HepG2 (cell line): Measurements from ENCODE around the gene HEBP1. TPM values are rescaled to one million over a fixed set of nuclear protein-coding genes. Genes with fewer than 3 reads are reported as not detected.

Experiments
- ATF7 ChIP-seq, 2 experiments: fragments of 450-650 bp in 1 of 2; sonication (generic) in 1 of 2; formaldehyde crosslinking in 1 of 2; IDR thresholded peaks; 2 replicates each; pipeline versions ENCODE4 v1.4.0 to v1.6.1; 2016 to 2020; ENCODE audit warnings: antibody characterized with exemption in 1 of 2, mild to moderate bottlenecking in 1 of 2, missing genetic modification reagents in 1 of 2
- ATRX ChIP-seq: sonication (generic); formaldehyde crosslinking; IDR thresholded peaks from 2 replicates; pipeline ENCODE4 v1.4.0; 2020; ENCODE audit warnings: missing genetic modification reagents, borderline replicate concordance
- CCDC6 ChIP-seq: sonication (generic); formaldehyde crosslinking; IDR thresholded peaks from 2 replicates; pipeline ENCODE4 v1.8.1; 2022; ENCODE audit warnings: mild to moderate bottlenecking, missing genetic modification reagents, moderate library complexity
- NR2C2 ChIP-seq: sonication (generic); formaldehyde crosslinking; IDR thresholded peaks from 2 replicates; pipeline ENCODE4 v1.4.0; 2020; ENCODE audit warnings: missing genetic modification reagents, mild to moderate bottlenecking, moderate library complexity, borderline replicate concordance
- POGZ ChIP-seq: sonication (generic); formaldehyde crosslinking; IDR thresholded peaks from 2 replicates; pipeline ENCODE4 v1.4.0; 2020; ENCODE audit warnings: mild to moderate bottlenecking, missing genetic modification reagents
- RCOR2 ChIP-seq: IDR thresholded peaks from 2 replicates; pipeline ENCODE4 v1.6.1; 2016; ENCODE audit warnings: missing biosample characterization, missing genetic modification reagents
- SAFB2 ChIP-seq: sonication (generic); formaldehyde crosslinking; IDR thresholded peaks from 2 replicates; pipeline ENCODE4 v1.5.1; 2020; ENCODE audit warnings: missing genetic modification reagents, low read depth, mild to moderate bottlenecking, borderline replicate concordance
- THRA ChIP-seq: sonication (generic); formaldehyde crosslinking; IDR thresholded peaks from 2 replicates; pipeline ENCODE4 v1.4.0; 2020; ENCODE audit warnings: missing genetic modification reagents, borderline replicate concordance
- ZFP41 ChIP-seq: sonication (generic); formaldehyde crosslinking; IDR thresholded peaks from 2 replicates; pipeline ENCODE4 v1.4.0; 2020; ENCODE audit warnings: mild to moderate bottlenecking, missing genetic modification reagents, borderline replicate concordance
- ZNF281 ChIP-seq: sonication (generic); formaldehyde crosslinking; IDR thresholded peaks from 2 replicates; pipeline ENCODE4 v1.4.0; 2020; ENCODE audit warnings: missing genetic modification reagents, borderline replicate concordance
- ZNF484 ChIP-seq: sonication (generic); formaldehyde crosslinking; IDR thresholded peaks from 2 replicates; pipeline ENCODE4 v1.5.1; 2020; ENCODE audit warnings: mild to moderate bottlenecking, low read depth, missing genetic modification reagents, borderline replicate concordance
- ZNF737 ChIP-seq: sonication (generic); formaldehyde crosslinking; IDR thresholded peaks from 2 replicates; pipeline ENCODE4 v1.5.0; 2020; ENCODE audit warnings: missing genetic modification reagents, mild to moderate bottlenecking, borderline replicate concordance
- polyA plus RNA-seq, 8 experiments: library from polyadenylated mRNA; depleted of rRNA in 3 of 8; stranded (reverse) in 7 of 8; unstranded in 1 of 8; fragments of >200 nt; fragmentation: Illumina TruSeq in 4 of 8; extraction: Trizol in 4 of 8; gene quantifications; 2 replicates each; pipeline versions ENCODE4 v1.2.1 to v1.2.3, GENCODE V29; 2011 to 2016; ENCODE audit warnings: low read depth in 4 of 8, missing spikeins in 1 of 8, mixed read lengths in 1 of 8; ENCODE audit not compliant: insufficient read depth in 1 of 8
- total RNA-seq, 5 experiments: library from RNA; depleted of rRNA; stranded (reverse); fragments of >200 nt; fragmentation: Illumina TruSeq; extraction: Trizol; gene quantifications; 2 replicates each; pipeline ENCODE4 v1.2.3, GENCODE V29; 2016; ENCODE audit warnings: low read depth in 1 of 5
- TF ChIP-seq, protein P1 (sequence below): sonication (generic); formaldehyde crosslinking; IDR thresholded peaks from 2 replicates; pipeline ENCODE4 v1.8.0; 2022; ENCODE audit warnings: mild to moderate bottlenecking, missing genetic modification reagents, moderate library complexity
- TF ChIP-seq, protein P2 (sequence below), 2 experiments: sonication (generic) in 1 of 2; formaldehyde crosslinking in 1 of 2; IDR thresholded peaks; 2 replicates each; pipeline versions ENCODE4 v1.4.0 to v1.6.1; 2018 to 2020; ENCODE audit warnings: missing genetic modification reagents in 2 of 2, borderline replicate concordance in 1 of 2, low read depth in 1 of 2, mild to moderate bottlenecking in 1 of 2, missing biosample characterization in 1 of 2
- TF ChIP-seq, protein P3 (sequence below): sonication (generic); formaldehyde crosslinking; IDR thresholded peaks from 2 replicates; pipeline ENCODE4 v1.5.1; 2020; ENCODE audit warnings: mild to moderate bottlenecking, missing genetic modification reagents, moderate library complexity
- TF ChIP-seq, protein P4 (sequence below): sonication (generic); formaldehyde crosslinking; IDR thresholded peaks from 2 replicates; pipeline ENCODE4 v1.4.0; 2020; ENCODE audit warnings: mild to moderate bottlenecking, missing genetic modification reagents

HEBP1 gene
- total and polyA plus RNA-seq, 2 of the 13 experiments (the other 11 are each of a cell fraction or from before 2014, with no cell fraction given): 7.8 to 9.4 TPM

DNA sequence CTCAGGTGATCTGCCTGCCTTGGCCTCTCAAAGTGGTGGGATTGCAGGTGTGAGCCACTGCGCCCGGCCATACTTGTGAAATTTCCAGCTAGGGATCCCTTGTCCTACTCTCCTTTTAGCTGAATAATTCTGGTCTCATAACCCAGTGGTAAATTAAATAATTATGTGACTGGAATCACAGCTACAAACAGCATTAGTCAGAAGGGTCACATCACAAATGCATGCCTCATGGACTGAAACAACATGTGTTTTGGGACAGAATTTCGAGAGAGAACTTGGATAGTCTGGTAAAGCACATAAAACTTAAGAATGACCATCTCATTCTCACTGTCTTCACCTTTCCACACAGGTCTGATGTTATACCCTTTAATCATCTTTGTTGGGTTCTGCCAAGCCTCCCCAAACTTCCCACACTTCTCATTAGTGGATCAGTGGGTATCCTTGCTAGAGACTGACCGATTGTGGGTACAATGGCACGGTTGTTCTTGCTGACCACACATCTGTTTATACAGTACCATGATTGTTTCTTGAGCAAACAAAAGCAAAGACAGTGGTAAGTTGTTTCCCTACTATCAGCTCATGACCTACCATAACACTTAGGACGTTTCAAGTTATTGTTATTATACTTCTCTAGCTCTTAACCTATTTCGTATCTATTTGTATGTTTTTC, 53.2 kb downstream of the HEBP1 start (continued):
- TF ChIP-seq, protein P1, sequence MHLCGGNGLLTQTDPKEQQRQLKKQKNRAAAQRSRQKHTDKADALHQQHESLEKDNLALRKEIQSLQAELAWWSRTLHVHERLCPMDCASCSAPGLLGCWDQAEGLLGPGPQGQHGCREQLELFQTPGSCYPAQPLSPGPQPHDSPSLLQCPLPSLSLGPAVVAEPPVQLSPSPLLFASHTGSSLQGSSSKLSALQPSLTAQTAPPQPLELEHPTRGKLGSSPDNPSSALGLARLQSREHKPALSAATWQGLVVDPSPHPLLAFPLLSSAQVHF (CRISPR knock-in tag): no peak
- TF ChIP-seq ATF7 (IDR thresholded peaks at IDR 0.05): no peak
- TF ChIP-seq ATF7 (CRISPR knock-in tag; IDR thresholded peaks at IDR 0.05): no peak
- TF ChIP-seq POGZ: no peak
- TF ChIP-seq, protein P2, sequence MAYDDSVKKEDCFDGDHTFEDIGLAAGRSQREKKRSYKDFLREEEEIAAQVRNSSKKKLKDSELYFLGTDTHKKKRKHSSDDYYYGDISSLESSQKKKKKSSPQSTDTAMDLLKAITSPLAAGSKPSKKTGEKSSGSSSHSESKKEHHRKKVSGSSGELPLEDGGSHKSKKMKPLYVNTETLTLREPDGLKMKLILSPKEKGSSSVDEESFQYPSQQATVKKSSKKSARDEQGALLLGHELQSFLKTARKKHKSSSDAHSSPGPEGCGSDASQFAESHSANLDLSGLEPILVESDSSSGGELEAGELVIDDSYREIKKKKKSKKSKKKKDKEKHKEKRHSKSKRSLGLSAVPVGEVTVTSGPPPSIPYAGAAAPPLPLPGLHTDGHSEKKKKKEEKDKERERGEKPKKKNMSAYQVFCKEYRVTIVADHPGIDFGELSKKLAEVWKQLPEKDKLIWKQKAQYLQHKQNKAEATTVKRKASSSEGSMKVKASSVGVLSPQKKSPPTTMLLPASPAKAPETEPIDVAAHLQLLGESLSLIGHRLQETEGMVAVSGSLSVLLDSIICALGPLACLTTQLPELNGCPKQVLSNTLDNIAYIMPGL (CRISPR knock-in tag; IDR thresholded peaks at IDR 0.05; ENCODE audit: borderline replicate concordance in 1 of 2, low read depth in 1 of 2): no peak
- TF ChIP-seq, protein P3, sequence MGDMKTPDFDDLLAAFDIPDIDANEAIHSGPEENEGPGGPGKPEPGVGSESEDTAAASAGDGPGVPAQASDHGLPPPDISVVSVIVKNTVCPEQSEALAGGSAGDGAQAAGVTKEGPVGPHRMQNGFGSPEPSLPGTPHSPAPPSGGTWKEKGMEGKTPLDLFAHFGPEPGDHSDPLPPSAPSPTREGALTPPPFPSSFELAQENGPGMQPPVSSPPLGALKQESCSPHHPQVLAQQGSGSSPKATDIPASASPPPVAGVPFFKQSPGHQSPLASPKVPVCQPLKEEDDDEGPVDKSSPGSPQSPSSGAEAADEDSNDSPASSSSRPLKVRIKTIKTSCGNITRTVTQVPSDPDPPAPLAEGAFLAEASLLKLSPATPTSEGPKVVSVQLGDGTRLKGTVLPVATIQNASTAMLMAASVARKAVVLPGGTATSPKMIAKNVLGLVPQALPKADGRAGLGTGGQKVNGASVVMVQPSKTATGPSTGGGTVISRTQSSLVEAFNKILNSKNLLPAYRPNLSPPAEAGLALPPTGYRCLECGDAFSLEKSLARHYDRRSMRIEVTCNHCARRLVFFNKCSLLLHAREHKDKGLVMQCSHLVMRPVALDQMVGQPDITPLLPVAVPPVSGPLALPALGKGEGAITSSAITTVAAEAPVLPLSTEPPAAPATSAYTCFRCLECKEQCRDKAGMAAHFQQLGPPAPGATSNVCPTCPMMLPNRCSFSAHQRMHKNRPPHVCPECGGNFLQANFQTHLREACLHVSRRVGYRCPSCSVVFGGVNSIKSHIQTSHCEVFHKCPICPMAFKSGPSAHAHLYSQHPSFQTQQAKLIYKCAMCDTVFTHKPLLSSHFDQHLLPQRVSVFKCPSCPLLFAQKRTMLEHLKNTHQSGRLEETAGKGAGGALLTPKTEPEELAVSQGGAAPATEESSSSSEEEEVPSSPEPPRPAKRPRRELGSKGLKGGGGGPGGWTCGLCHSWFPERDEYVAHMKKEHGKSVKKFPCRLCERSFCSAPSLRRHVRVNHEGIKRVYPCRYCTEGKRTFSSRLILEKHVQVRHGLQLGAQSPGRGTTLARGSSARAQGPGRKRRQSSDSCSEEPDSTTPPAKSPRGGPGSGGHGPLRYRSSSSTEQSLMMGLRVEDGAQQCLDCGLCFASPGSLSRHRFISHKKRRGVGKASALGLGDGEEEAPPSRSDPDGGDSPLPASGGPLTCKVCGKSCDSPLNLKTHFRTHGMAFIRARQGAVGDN (CRISPR knock-in tag): no peak
- TF ChIP-seq ZFP41: no peak
- TF ChIP-seq ZNF484 (CRISPR knock-in tag): no peak
- TF ChIP-seq SAFB2 (CRISPR knock-in tag): no peak
- TF ChIP-seq CCDC6 (CRISPR knock-in tag): no peak
- no peak for TF ChIP-seq NR2C2 (CRISPR knock-in tag)
- TF ChIP-seq RCOR2 (CRISPR knock-in tag): no peak
- no peak for TF ChIP-seq THRA
- no peak for TF ChIP-seq ZNF737 (CRISPR knock-in tag)
- TF ChIP-seq ATRX: no peak
- no peak for TF ChIP-seq ZNF281 (CRISPR knock-in tag)
- TF ChIP-seq, protein P4, sequence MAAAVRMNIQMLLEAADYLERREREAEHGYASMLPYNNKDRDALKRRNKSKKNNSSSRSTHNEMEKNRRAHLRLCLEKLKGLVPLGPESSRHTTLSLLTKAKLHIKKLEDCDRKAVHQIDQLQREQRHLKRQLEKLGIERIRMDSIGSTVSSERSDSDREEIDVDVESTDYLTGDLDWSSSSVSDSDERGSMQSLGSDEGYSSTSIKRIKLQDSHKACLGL: no peak
